HEK293 (cell line): ENCODE data around the gene FPGS.

ENCODE experiments used
- KLF9 ChIP-seq: fragments of 450-650 bp; formaldehyde crosslinking; IDR thresholded peaks from 2 replicates; pipeline ENCODE4 v1.5.1; 2016; ENCODE audit warnings: missing biosample characterization, missing genetic modification characterization, low read depth
- MYNN ChIP-seq: fragments of 450-650 bp; formaldehyde crosslinking; IDR thresholded peaks from 2 replicates; pipeline ENCODE4 v1.5.1; 2016; ENCODE audit warnings: missing biosample characterization, missing genetic modification characterization, borderline replicate concordance
- YY1 ChIP-seq: fragments of 450-650 bp; formaldehyde crosslinking; IDR thresholded peaks from 2 replicates; pipeline ENCODE4 v1.5.1; 2018; ENCODE audit warnings: missing biosample characterization, missing genetic modification characterization
- ZNF350 ChIP-seq: fragments of 450-650 bp; formaldehyde crosslinking; IDR thresholded peaks from 2 replicates; pipeline ENCODE4 v1.5.0; 2017; ENCODE audit warnings: missing biosample characterization, mild to moderate bottlenecking, missing genetic modification characterization
- TF ChIP-seq, protein P1 (sequence below): fragments of 450-650 bp; formaldehyde crosslinking; IDR thresholded peaks from 2 replicates; pipeline ENCODE4 v1.5.1; 2016; ENCODE audit warnings: missing biosample characterization, missing genetic modification characterization
- TF ChIP-seq, protein P2 (sequence below): fragments of 450-650 bp; formaldehyde crosslinking; IDR thresholded peaks from 2 replicates; pipeline ENCODE4 v1.5.1; 2017; ENCODE audit warnings: missing biosample characterization, missing genetic modification characterization

DNA sequence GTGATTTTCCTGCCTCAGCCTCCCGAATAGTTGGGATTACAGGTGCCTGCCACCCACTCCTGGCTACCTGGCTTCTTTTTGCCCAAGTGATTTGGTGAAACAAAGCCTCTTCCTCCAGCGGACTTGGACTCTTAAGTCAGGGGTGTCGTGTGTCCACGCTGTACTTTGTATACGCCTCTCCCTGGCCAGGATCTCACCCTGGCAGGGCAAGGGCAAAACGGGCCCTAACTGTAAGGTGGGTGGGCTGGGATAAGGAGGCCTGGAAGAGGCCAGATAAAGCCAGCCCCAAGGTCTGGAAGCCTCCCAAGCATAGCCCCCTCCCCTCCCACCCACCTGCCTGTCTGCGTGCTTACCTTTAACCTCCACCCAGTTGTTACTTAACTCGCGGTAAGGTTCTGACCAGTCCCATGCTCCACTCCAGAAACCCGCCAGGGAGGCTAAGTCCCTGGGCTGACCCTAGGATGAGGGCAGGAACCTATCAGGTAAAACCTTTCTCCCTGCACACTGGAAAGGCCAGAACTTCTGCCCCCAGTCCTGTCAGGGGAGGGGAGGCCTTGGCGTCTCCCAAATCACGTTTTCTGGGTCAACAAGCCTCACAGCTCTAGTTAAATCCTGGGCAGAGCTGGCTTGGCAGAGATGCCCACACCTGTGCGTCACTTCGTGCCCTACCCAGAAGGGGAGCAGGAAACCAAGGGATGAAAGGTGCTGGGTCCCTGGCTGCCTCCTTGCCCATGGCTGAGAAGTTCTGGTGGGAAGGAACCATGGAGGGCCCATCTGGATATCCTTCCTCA, 8.5 kb upstream of the FPGS start:
- TF ChIP-seq, protein P1, sequence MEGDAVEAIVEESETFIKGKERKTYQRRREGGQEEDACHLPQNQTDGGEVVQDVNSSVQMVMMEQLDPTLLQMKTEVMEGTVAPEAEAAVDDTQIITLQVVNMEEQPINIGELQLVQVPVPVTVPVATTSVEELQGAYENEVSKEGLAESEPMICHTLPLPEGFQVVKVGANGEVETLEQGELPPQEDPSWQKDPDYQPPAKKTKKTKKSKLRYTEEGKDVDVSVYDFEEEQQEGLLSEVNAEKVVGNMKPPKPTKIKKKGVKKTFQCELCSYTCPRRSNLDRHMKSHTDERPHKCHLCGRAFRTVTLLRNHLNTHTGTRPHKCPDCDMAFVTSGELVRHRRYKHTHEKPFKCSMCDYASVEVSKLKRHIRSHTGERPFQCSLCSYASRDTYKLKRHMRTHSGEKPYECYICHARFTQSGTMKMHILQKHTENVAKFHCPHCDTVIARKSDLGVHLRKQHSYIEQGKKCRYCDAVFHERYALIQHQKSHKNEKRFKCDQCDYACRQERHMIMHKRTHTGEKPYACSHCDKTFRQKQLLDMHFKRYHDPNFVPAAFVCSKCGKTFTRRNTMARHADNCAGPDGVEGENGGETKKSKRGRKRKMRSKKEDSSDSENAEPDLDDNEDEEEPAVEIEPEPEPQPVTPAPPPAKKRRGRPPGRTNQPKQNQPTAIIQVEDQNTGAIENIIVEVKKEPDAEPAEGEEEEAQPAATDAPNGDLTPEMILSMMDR (tag by site-specific recombination) = no peak
- TF ChIP-seq ZNF350 (tag by site-specific recombination) = no peak
- TF ChIP-seq, protein P2, sequence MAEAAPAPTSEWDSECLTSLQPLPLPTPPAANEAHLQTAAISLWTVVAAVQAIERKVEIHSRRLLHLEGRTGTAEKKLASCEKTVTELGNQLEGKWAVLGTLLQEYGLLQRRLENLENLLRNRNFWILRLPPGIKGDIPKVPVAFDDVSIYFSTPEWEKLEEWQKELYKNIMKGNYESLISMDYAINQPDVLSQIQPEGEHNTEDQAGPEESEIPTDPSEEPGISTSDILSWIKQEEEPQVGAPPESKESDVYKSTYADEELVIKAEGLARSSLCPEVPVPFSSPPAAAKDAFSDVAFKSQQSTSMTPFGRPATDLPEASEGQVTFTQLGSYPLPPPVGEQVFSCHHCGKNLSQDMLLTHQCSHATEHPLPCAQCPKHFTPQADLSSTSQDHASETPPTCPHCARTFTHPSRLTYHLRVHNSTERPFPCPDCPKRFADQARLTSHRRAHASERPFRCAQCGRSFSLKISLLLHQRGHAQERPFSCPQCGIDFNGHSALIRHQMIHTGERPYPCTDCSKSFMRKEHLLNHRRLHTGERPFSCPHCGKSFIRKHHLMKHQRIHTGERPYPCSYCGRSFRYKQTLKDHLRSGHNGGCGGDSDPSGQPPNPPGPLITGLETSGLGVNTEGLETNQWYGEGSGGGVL = no peak
- TF ChIP-seq MYNN = no peak
- no peak for TF ChIP-seq YY1 (tag by site-specific recombination)
- TF ChIP-seq KLF9 (tag by site-specific recombination) = no peak
